IPS-18c (cell line): ENCODE measurements around the gene LSP1.
"Not testable (repeated sequence)": the region's sequence is repeated elsewhere in the genome, so short reads cannot be mapped to it uniquely, and the experiment has no call there.

Source experiments
- H3K4me3 ChIP-seq: 2 replicates; pipeline ENCODE4 v1.7.0; 2013; ENCODE audit warnings: low read depth, mild to moderate bottlenecking, low read length, moderate library complexity; ENCODE audit not compliant: insufficient read depth
- H3K9me3 ChIP-seq: one replicate; pipeline ENCODE4 v1.6.1; 2013; ENCODE audit warnings: mild to moderate bottlenecking, low read length, moderate library complexity; ENCODE audit not compliant: control insufficient read depth, insufficient read depth

LSP1 gene, protein sequence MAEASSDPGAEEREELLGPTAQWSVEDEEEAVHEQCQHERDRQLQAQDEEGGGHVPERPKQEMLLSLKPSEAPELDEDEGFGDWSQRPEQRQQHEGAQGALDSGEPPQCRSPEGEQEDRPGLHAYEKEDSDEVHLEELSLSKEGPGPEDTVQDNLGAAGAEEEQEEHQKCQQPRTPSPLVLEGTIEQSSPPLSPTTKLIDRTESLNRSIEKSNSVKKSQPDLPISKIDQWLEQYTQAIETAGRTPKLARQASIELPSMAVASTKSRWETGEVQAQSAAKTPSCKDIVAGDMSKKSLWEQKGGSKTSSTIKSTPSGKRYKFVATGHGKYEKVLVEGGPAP

DNA sequence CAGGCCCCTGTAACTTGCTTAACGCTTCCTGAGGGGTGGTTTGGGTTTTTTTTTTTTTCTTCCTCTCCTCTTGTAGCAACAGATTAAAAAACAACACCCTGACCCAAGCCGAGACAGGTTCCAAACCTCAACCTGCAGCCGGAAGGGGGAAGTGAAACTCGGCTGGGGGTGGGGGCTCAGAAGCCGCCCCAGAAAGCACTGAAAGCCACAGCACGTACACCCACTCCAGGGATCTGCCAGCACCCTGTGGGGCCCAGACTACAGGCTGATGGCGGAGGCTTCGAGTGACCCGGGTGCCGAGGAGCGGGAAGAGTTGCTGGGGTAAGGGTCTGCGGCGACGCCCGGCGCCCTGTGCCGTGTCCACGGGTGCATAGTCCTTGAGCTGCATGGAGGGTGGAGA is at the start of gene LSP1:
TSS of gene LSP1 (plus strand) at position 208 of the 400 bp plus-strand sequence. CDS start at position 269, 61 bp downstream.
- Histone ChIP-seq H3K9me3 (peaks cover 3% of the 10 kb centered on the region), H3K4me3 (no peak within 1 kb of the TSS)

DNA sequence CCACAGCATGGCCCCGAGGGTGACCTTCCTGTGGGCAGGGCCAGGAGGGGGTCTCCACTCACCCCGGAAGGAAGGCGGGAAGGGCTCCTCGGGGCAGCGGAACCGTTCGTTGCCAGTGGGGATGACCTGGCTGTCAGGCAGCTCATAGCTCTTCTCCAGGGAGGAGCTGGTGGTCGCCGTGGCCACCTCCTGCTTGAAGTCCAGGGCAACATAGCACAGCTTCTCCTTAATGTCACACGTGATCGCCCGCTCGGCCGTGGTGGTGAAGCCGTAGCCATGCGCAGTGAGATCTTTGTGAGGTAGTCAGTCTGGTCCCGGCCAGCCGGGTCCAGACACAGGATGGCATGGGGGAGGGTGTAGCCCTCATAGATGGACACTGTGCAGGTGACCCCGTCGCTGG is 49.6 kb upstream of the LSP1 start:
- peaks cover 4% of the 10 kb centered on the region for H3K9me3 ChIP-seq
- H3K4me3 ChIP-seq: no peak overlapping the region

DNA sequence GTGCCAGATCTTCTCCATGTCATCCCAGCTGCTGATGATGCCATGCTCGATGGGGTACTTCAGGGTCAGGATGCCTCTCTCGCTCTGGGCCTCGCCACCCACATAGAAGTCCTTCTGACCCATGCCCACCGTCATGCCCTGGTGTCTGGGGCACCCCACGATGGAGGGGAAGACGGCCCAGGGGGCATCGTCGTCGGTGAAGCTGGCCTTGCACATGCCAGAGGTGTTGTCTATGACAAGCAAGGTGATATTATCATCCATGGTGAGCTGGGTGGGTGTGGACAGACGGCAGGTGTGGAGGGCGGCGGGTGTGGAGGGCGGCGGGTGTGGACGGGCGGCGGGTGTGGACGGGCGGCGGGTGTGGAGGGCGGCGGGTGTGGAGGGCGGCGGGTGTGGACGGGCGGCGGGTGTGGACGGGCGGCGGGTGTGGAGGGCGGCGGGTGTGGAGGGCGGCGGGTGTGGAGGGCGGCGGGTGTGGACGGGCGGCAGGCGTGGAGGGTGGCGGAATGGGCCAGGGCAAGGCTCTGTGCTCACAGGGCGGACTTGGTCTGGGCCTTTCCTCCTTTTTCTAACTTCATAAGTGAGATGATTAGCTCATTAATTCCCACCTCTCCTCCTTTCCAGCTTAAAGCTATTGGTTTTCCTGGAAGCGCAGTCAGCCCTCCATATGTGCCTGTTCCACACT is 48.9 kb upstream of the LSP1 start:
- H3K4me3 ChIP-seq, H3K9me3 ChIP-seq: not testable (repeated sequence)

DNA sequence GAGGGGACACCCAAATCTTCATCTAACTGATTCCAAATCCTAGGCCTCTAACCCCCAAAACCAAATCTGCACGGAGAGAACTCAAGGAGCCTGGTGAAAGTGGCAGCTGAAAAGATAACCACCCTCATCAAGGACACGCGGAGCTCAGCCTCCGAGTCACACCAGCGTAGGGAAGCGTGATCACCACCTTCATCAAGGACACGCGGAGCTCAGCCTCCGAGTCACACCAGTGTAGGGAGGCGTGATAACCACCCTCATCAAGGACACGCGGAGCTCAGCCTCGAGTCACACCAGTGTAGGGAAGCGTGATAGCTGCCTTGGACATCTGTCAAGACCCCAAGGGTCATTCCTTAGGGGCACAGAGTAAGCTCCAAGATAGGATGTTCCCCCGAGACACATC is 47.4 kb upstream of the LSP1 start:
- Histone ChIP-seq H3K4me3 (no peak overlapping the region), H3K9me3 (peaks cover 4% of the 10 kb centered on the region)

DNA sequence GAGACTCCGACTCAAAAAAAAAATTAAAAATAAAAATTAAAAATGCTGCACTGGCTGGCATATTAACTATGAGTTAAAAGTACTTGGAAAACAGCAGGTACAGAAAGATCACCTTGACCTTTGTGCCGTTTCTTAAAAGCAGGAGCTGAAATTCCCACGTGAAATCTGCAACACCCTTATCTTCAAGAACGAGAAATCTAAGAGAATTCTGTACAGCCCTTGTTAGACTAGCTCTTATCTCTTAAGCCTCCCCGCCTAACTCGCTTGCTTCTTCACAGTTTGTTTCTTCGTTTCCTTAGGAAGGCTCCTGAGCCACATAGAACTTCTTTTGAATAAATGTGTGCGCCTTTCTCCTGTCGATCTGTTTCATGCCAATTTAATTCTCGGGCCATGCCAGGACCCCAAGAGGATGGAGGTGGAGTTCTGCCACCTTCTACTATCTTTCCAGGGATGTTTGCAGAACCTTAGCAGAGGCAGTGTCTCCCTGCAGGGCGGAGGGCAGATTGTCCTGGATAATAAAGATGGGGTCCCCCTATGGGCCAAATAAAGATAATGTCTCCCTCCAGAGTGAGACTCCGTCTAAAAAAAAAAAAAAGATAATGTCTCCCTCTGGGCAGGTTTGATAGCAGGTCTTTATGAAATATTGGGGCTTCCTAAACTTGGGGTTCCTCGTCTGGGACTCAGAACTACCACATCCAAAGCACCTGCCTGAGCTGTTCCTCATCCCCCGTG is 45.5 kb upstream of the LSP1 start:
- H3K4me3 ChIP-seq: no peak overlapping the region
- H3K9me3 ChIP-seq: peaks cover 4% of the 10 kb centered on the region

DNA sequence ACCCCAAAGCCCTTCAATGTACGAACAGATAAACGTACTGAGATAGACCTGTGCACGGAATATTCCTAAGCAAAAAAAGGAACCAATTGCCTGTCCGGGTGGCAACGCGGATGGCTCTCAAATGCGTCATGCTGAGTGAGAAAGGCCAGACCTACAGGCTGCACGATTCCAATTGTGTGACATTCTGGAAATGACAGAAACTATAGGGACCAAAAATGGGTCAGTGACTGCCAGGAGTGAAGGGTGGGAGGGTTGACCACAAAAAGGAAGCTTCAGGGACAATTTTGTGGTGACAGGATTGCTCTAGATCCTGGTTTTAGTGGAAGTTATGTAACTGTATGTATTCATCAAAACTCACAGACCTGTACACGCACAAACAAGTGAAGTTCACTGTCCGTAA is 42.1 kb upstream of the LSP1 start:
- H3K4me3 ChIP-seq: no peak overlapping the region
- H3K9me3 ChIP-seq: no peaks in the 10 kb centered on the region

DNA sequence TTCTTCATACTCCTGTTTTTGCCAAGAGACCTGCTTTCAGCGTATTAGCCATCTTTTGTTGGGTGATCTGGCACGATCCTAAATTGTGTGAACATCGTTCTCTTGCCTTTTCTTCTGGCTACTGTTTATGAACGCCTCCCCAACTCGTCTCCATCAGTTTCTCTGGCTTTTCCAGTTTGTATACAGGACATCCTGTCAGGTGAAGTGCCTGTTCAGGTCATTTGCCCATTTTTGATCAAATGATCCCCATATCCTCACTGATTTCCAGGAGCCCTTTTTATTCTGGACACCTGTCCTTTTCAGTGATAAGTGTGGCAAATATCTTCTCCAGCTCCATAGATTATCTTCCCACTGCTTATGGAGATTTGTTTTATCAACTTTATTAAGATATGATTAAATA is 40.6 kb upstream of the LSP1 start:
- no peak overlapping the region for H3K4me3 ChIP-seq
- H3K9me3 ChIP-seq: no peaks in the 10 kb centered on the region

DNA sequence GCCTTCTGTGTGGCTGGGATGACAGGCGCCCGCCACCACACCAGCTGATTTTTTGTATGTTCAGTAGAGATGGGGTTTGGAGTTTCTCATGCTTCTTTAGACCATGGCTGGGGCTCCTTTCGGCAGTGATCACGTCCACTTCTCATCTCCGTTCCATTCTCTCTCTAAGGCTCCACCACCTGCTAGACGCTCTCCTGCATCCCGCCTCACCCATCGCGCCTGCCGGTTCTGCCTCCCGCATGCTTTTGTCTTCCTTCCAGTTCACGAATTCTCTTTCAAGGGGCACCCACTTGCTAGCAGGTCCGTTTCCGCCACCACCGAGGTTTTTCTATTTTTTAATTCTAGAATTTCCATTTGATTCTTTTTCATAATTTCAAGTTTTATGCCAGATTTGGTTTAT is 40.1 kb upstream of the LSP1 start:
- Histone ChIP-seq H3K9me3 (no peaks in the 10 kb centered on the region), H3K4me3 (no peak overlapping the region)

DNA sequence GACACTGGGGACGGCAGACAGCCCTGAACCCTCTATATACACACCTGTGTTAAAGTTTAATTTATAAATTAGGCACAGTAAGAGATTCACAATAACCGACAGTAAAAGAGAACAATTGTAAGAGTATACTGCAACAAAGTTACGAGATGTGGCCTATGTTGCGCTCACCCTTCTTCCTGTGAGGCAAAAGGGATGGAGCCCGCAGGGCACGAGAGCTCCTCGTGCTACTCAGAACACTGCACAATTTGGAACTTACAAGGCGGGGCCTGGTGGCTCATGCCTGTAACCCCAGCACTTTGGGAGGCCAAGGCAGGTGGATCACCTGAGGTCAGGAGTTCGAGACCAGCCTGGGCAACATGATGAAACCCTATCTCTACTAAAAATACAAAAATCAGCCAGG is 39.5 kb upstream of the LSP1 start:
- H3K4me3 ChIP-seq, H3K9me3 ChIP-seq: not testable (repeated sequence)

DNA sequence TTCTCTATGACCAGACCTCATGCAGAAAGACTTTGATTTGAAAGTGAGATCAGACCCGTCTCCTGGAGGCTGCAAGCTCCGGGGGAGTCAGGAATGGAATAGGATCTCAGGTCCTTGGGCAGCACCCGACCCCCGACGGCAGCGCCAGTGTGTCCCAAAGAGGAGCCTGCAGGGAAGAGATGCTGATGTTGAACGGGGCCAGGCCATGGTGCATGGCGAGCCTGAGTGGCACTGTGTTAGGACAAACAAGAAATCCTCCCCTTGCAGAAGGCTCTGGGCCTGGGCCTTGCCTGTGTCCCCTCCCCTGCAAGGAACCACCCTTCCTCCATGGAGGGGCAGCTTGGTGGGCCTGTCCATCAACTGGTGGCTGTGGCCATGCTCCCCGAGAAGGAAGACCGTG is 38.2 kb upstream of the LSP1 start:
- H3K9me3 ChIP-seq: no peaks in the 10 kb centered on the region

DNA sequence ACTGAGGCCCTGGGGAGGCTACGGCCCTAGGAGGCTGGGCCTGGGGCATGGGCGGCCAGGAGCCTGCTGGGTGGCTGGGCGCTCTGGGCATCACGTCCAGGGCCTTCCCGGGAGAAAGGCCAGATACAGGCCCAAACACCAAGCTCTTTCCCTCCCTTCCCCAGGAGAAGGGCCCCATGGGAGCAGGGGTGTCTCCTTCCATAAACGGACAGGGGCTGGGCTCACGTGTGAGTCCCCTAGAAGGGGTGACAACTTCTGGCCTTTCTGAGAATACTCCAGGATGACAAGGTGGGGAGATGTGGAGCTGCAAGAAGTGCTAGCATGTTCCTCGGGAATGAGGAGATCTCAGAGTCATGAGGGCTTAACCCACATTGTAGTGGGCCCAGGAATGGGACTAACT is 37.6 kb upstream of the LSP1 start:
- H3K9me3 ChIP-seq: no peaks in the 10 kb centered on the region
- H3K4me3 ChIP-seq: no peak overlapping the region

More for the DNA sequence above, 38.2 kb upstream of the LSP1 start:
- no peak overlapping the region for H3K4me3 ChIP-seq

DNA sequence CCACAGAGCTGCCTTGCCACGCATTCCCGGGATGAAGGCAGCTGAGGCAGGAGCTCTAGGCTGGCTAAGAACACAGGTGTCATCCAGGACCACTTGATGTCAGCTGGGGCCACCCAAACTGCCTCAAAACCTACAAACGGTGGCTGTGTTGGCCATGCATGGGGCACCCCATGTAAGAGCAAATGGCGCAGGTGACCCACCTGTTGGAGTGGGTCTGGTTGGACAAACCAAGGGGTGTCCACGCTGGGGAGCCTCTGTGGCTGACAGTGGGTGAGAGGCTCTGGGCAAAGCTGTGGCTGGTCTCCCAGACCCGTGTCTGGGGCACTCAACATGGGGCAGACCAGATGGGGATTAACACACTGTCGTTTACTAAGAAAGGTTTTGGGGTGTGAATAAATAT is 37.1 kb upstream of the LSP1 start:
- H3K4me3 ChIP-seq: no peak overlapping the region
- no peaks in the 10 kb centered on the region for H3K9me3 ChIP-seq

DNA sequence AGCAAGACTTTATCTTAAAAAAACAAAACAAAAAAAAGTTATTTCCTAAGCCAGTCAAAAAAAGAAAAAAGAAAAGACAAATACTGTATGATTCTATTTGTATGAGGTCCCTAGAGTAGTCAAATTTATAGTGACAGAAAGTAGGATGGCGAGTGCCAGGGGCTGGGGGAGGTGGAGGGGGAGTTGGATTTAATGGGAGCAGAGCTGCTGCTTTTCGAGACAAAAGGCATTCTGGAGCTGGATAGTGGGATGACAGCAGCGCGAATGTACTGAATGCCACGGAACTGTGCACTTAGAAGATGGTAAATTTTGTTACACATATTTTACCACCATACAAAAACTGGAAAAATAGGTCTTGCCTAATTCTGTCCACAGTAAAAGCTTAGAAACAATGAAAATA is 35.9 kb upstream of the LSP1 start:
- no peak overlapping the region for H3K4me3 ChIP-seq
- H3K9me3 ChIP-seq: no peaks in the 10 kb centered on the region

DNA sequence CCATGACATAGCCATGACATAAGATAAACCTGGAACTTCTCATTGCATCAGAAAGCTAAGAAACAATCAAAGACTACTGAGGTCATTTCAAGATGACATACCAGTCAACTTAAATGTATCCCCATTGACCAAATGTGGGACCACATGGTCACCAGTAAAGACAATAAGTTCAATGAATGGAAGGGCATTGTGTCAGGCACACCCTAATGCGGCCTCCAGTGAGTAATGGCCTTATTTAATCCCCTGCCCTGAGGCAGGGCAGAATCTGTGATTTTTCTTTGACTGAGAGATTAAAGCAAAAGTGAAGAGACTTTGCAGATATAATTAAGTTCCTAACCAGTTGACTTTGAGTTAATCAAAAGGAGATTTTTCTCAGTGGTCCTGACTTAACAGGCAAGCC is 35.4 kb upstream of the LSP1 start:
- Histone ChIP-seq H3K4me3 (no peak overlapping the region), H3K9me3 (no peaks in the 10 kb centered on the region)

DNA sequence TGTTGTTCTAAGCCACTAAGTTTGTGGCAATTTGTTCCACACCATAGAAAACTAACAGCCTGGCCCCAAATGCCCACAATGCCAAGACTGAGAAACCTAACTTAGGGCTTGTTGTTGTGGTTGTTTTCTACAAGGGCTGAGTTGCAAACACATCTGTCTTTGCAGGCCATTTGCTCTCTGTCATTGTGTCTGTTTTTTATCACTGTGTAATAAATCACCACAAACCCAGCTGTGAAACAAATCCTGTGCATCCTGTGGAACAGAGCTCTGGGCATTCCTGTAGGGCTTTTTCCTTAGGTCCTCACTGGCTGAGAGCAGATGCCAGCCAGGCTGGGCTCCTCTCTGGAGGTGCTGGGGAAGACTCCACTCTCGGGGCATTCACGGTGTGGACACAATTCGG is 33.8 kb upstream of the LSP1 start:
- Histone ChIP-seq H3K9me3 (no peaks in the 10 kb centered on the region), H3K4me3 (no peak overlapping the region)

DNA sequence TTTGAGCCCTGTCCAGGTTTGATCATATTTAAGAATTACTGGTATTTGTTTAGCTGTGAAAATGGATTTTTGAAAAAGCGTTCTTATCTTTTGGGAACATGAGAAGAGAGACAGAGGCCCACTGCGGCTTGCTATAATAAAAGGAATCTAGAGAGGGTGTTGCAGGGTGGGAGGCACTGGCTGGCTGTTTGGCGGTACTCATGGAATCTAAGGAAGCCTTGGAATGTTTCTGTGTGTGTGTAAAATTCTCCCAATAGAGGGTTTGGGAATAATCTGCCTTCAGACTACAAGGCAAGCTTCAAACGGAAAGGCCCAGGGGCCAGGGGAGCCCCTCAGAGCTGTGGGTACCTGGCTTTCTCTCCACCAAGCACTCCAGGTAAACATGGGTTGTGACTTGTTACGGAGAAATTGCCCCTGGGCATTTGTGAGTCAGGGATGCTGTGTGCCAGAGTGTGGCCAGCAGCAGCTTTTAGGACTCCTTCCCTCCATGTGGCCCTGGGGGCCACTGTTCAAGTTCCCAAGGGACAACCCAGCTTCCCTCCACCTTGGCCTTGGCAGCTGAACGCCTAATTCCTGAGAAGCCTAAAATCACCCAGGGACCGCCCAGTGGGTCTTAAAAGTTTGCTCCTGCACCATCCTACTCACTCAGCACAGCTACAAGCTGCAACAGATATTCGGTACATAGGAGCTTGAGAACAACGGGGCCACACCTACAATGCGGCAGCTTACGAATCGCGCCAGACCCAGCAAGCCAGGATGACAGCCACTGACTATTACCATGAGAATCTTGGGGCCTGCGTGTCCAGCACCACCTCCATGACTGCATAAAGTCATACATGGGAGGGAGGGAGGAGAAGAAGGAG is 32.2 kb upstream of the LSP1 start:
- Histone ChIP-seq H3K9me3 (no peaks in the 10 kb centered on the region), H3K4me3 (no peak overlapping the region)

DNA sequence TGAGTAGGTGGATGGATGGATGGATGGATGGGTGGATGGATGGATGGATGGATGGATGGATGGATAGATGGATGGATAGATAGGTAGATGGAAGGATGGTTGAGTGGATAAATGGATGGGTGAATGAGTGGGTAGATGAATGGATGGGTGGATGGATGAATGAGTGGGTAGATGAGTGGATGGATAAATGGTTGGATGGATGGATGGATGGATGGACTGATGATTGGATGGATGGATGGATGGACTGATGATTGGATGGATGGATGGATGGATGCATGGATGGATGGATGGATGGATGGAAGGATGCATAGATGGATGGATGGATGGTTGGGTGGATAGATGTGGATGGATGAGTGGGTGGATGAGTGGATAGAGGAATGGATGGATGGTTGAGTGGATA is 31.3 kb upstream of the LSP1 start:
- Histone ChIP-seq H3K9me3 (no peaks in the 10 kb centered on the region), H3K4me3 (no peak overlapping the region)
